HL-60 (cell line): ENCODE measurements around the gene RSAD1.

Source experiments
- DNase-seq, 2 experiments: peaks; one replicate each; pipeline ENCODE4 v3.0.0-alpha.2; 2010 to 2020; ENCODE audit warnings: low read depth in 1 of 2, low spot score in 1 of 2
- H3K27ac ChIP-seq: fragments of 250-450 bp; sonication (Bioruptor Pico); replicated peaks from 2 replicates; pipeline ENCODE4 v1.5.1; 2020; ENCODE audit warnings: mild to moderate bottlenecking, moderate library complexity
- H3K27me3 ChIP-seq: fragments of 250-450 bp; sonication (Bioruptor Pico); 2 replicates; pipeline ENCODE4 v1.5.1; 2021; ENCODE audit warnings: mild to moderate bottlenecking, moderate library complexity; ENCODE audit not compliant: insufficient read depth, poor library complexity, severe bottlenecking
- H3K4me3 ChIP-seq: replicated peaks from 2 replicates; pipeline ENCODE4 v1.5.1; 2011; ENCODE audit warnings: mild to moderate bottlenecking, control low read depth, low read length; ENCODE audit not compliant: insufficient read depth
- CTCF ChIP-seq: IDR thresholded peaks from one replicate; pipeline ENCODE4 v1.5.1; 2011; ENCODE audit warnings: low read length, control low read depth, inconsistent platforms; ENCODE audit not compliant: insufficient read depth
- GABPA ChIP-seq: IDR thresholded peaks from 2 replicates; pipeline ENCODE4 v1.6.1; 2012; ENCODE audit warnings: low read depth
- POLR2AphosphoS5 ChIP-seq: IDR thresholded peaks from 2 replicates; pipeline ENCODE4 v1.6.1; 2012; ENCODE audit warnings: low read depth
- REST ChIP-seq: IDR thresholded peaks from 2 replicates; pipeline ENCODE4 v1.6.1; 2012; ENCODE audit warnings: low read depth; ENCODE audit not compliant: insufficient replicate concordance
- SPI1 ChIP-seq: IDR thresholded peaks from 2 replicates; pipeline ENCODE4 v1.6.1; 2012; ENCODE audit warnings: low read depth, mild to moderate bottlenecking, borderline replicate concordance

RSAD1 gene

GRCh38 chr17:50440172-50440837 is 38.4 kb upstream of the RSAD1 start:
- Histone ChIP-seq H3K27me3 (no peaks in the 10 kb centered on the region), H3K27ac (no peak overlapping the region), H3K4me3 (no peak overlapping the region)
- TF ChIP-seq CTCF, result no peak
- no peak for TF ChIP-seq REST
- TF ChIP-seq POLR2AphosphoS5, result no peak
- TF ChIP-seq SPI1, result no peak
- TF ChIP-seq GABPA, result no peak
- no peak for DNase-seq

- H3K4me3 ChIP-seq, result no peak overlapping the region
- no peak for DNase-seq
- no peak for TF ChIP-seq SPI1
- TF ChIP-seq REST, result no peak
- no peak for TF ChIP-seq GABPA
- no peak for TF ChIP-seq POLR2AphosphoS5
- TF ChIP-seq CTCF, result no peak
- no peaks in the 10 kb centered on the region for H3K27me3 ChIP-seq
- H3K27ac ChIP-seq, result no peak overlapping the region
Measured at GRCh38 chr17:50440838-50441829, 37.5 kb upstream of the RSAD1 start.

- Histone ChIP-seq H3K27me3 (no peaks in the 10 kb centered on the region), H3K4me3 (no peak overlapping the region), H3K27ac (no peak overlapping the region)
- DNase-seq, result no peak
- no peak for TF ChIP-seq REST
- TF ChIP-seq POLR2AphosphoS5, result no peak
- TF ChIP-seq SPI1, result no peak
- TF ChIP-seq GABPA, result no peak
- no peak for TF ChIP-seq CTCF
Measured at GRCh38 chr17:50443505-50443974, 35.1 kb upstream of the RSAD1 start.
